Stimulated activated naive CD4-positive, alpha-beta T cell treated with Interleukin-2 at 50 U/mL for 16 hours (primary cell): ENCODE results near the gene AUH.

ENCODE experiments used
- DNase-seq: peaks from one replicate; lab custom pipeline; 2025; lab: John Stamatoyannopoulos, UW

Gene AUH

GRCh38 chr9:91247278-91247677, 114.4 kb downstream of the AUH start:
- DNase-seq, result no peak

GRCh38 chr9:91246846-91247245, 114.9 kb downstream of the AUH start:
- no peak for DNase-seq

GRCh38 chr9:91245431-91246313, 116.0 kb downstream of the AUH start:
- DNase-seq, result no peak

GRCh38 chr9:91243029-91243428, 118.7 kb downstream of the AUH start:
- DNase-seq, result no peak

- no peak for DNase-seq
These were observed 119.8 kb downstream of the AUH start for GRCh38 chr9:91241909-91242308.

- no peak for DNase-seq
These were observed 121.0 kb downstream of the AUH start for GRCh38 chr9:91240596-91241165.

GRCh38 chr9:91239367-91240111, 122.2 kb downstream of the AUH start:
- no peak for DNase-seq

GRCh38 chr9:91234523-91234922, 127.2 kb downstream of the AUH start:
- DNase-seq, result no peak

GRCh38 chr9:91231619-91232018, 130.1 kb downstream of the AUH start:
- no peak for DNase-seq

GRCh38 chr9:91223000-91223399, 138.7 kb downstream of the AUH start:
- DNase-seq, result no peak

- DNase-seq, result no peak
These were observed 139.3 kb downstream of the AUH start for GRCh38 chr9:91222457-91222856.

GRCh38 chr9:91221332-91221731, 140.4 kb downstream of the AUH start:
- DNase-seq, result no peak

- DNase-seq, result no peak
These were observed 141.1 kb downstream of the AUH start for GRCh38 chr9:91220491-91221135.

GRCh38 chr9:91220021-91220420, 141.7 kb downstream of the AUH start:
- no peak for DNase-seq

GRCh38 chr9:91219557-91219956, 142.2 kb downstream of the AUH start:
- no peak for DNase-seq

- DNase-seq, result no peak
These were observed 144.3 kb downstream of the AUH start for GRCh38 chr9:91217388-91217787.

- DNase-seq, result no peak
These were observed 146.9 kb downstream of the AUH start for GRCh38 chr9:91214867-91215266.

GRCh38 chr9:91214086-91214485, 147.6 kb downstream of the AUH start:
- DNase-seq, result no peak

- DNase-seq, result no peak
These were observed 149.0 kb downstream of the AUH start for GRCh38 chr9:91212596-91213243.

- peak; percentile 32 for DNase-seq
These were observed 149.8 kb downstream of the AUH start for GRCh38 chr9:91211919-91212318.

GRCh38 chr9:91211414-91211813, 150.3 kb downstream of the AUH start:
- no peak for DNase-seq

GRCh38 chr9:91210318-91210717, 151.4 kb downstream of the AUH start:
- no peak for DNase-seq
